UCSD-AML1 (cell line): ENCODE data around the gene CHP2.
"Not testable (repeated sequence)": the region's sequence is repeated elsewhere in the genome, so short reads cannot be mapped to it uniquely, and the experiment has no call there.

Source experiments
- DNase-seq: peaks from one replicate; lab custom pipeline; 2025; ENCODE audit not compliant: unreplicated experiment; lab: John Stamatoyannopoulos, UW

The CHP2 gene

DNA sequence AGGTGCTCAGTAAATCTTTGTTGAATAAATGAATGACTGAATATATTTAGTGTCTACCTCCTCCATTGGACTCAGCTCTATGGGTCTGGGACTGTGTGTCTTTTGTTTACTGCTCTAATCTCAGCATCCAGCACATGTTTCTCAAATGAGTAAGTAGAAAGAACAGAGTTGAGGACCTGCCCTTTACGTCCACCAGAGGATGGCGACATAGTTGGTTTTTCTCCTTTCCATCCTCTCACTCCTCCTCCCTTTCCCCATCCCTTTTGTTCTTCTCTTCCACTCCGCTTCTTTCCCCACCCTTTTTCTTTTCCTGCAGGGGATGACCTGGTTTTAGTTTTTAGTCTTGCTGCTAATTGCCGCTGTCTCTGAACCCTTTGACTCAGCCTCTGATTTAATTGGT is 12.1 kb upstream of the CHP2 start:
- no peak for DNase-seq

DNA sequence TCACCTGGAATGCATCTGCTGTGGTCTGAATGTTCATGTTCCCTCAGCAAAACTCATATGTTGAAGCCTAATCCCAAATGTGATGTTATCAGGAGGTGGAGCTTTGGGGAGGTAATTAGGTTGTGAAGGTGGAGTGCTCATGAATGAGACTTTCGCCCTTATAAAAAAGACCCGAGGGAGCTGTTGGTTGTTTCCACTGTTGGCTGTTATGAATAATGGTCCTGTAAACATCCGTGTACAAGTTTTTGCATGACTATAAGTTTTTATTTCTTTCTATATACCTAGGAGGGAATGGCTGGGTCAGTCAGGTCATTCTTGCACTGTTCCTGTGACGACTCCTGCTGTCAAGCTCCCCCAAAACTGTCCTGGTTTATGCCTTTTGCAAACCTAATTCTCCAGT is 9.6 kb upstream of the CHP2 start:
- no peak for DNase-seq

DNA sequence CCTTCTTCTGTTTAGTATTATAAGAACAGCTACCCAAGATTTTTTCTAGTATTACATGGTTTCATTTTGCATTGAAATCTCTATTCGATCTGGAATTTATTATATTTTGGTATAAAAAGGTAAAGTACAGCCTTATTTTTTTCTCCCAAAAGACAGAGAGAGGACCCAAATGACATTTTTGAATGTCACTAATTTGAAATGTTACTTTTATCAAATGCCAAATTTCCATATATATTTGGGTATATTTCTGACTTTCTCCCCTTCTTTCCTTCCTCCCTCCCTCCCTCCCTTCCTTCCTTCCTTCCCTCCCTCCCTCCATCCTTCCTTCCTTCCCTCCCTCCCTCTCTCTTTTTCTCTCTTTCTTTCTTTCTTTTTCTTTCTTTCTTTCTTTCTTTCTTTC is 6.2 kb upstream of the CHP2 start:
- DNase-seq, result no peak

DNA sequence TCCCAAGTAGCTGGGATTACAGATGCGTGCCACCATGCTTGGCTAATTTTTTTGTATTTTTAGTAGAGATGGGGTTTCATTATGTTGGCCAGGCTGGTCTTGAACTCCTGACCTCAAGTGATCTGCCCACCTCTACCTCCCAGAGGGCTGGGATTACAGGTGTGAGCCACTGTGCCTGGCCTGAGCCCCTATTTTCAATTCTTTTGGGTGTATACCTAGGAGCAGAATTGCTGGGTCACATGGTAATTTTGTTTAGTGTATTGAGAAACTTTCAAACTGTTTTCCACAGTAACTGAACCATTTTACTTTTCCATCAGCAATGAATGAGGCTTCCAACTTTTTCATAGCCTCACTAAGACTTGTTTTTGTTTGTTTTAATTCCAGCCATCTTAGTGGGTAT is 3.8 kb upstream of the CHP2 start:
- not testable (repeated sequence) for DNase-seq

DNA sequence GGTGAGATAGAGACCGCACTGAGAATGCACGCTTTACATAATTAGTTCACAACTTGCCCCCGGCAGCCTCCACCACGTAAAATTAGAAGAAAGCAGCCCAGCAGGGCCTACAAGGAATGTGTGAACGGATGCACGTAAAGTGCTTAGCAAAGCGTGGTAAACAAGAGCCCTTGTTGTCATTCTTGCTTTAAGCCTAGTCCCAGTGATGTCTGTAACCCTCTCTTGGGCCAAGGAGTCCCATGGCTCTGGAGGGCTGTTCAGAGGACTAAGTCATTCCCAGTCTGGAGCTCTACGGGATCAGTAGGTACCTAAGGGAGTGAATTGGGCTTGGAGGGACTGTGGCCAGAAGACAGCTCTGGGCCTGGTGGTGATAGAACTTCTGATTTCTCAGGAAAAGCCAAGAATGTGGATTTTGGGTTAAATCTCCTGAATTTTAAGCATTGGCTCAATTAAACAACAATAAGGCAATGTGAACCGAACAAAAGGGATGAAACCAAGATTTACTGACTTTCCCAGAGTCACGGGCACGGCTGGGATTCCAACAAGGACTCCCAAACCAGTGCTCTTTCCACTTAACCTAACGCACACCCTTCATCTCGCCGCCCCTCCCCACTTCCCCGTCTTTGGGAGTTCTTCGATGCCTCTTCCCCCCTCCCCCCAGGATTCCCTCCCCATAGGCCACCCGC is 775 bp upstream of the CHP2 start:
- no peak for DNase-seq

GRCh38 chr16:23755484-23755809 is 621 bp downstream of the CHP2 start:
- no peak for DNase-seq

DNA sequence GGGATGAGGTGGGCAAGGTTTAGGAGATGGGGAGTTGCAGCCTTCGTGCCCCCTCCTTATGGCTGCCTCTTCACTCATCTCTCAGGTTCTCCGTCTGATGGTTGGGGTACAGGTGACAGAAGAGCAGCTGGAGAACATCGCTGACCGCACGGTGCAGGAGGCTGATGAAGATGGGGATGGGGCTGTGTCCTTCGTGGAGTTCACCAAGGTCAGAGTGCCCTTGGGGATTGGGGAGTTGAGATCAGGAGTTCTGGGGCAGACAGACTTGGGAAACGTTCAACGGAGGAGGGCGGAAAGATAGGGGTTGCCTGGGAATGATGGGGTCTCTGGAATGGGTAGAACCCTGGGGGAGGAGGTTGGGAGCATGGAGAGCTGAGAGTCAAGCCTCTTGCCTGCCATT is 2.3 kb downstream of the CHP2 start:
- DNase-seq, result no peak

- DNase-seq, result no peak
Measured at GRCh38 chr16:23757937-23758619, 3.3 kb downstream of the CHP2 start.

DNA sequence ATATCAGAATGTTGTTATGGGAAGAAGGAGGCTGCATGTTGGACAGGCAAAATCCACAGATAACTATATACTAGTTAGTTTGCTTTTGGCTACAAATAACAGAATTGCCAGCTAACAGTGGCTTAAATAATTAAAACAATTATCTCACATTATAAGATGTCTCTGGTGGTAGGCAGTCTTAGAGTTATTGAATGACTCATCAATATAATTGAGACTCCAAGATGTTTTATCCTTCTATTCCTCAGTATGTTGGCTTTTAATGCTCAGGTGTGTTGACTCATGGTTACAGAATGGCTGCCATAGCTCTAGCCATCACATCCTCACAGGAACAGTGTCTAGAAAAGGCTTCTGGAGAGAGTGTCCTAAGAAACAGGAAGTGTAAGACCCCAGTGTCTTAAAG is 11.1 kb downstream of the CHP2 start:
- no peak for DNase-seq

DNA sequence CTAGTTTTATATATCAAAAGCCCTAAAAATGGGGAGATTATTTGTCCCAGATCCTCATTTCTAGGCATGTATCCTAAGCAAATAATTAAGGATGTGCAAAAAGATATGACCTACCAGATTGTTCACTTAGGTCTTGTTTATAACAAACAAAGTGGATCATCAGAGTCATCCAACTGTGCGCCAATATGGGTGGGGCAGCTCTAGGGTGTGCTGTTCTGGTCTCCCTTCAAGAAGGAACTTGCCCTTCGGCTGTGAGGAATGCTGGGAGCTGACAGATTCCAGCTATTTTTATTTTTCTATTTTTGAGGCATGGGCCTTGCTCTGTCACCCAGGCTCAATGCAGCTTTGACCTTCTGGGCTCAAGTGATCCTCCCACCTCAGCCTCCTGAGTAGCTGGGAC is 13.8 kb downstream of the CHP2 start:
- DNase-seq, result no peak

GRCh38 chr16:23771027-23771426 is 16.2 kb downstream of the CHP2 start:
- DNase-seq, result no peak

DNA sequence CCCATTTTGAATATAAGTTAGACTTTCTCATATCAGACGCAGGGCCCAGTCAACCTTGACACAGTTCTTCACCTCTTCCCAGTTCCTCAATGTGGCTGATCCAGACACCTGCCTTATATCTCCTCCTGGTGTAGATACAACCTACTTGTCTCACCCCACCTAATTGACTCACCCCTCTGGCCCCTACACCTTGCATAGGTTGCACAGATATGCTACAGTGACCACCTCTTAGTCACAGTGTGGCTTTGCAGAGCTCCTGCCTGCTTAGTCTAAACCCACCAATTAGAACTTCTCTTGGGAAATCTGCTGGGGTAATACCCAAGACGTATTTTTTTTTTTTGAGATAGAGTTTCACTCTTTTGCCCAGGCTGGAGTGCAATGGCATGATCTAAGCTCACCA is 16.8 kb downstream of the CHP2 start:
- DNase-seq, result no peak

- DNase-seq, result no peak
Measured at GRCh38 chr16:23773339-23773738, 18.5 kb downstream of the CHP2 start.

DNA sequence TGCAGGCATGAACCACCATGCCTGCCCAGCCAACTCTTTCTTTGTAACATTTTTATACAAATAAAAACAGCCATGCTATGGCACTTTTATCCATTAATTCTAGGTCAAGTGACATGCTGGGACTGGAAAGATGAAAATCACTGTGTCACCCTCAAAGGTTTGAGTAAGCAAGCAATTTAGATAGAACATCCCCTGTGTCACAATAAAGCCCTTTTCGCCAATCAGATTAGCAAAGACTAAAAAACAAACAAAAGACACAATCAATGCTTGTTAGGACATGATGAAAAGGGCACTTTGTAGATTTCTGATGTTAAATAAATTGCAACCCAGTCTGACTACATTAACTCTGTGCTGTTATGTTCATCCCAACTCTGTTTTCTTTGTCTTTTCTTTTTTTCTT is 26.4 kb downstream of the CHP2 start:
- no peak for DNase-seq

DNA sequence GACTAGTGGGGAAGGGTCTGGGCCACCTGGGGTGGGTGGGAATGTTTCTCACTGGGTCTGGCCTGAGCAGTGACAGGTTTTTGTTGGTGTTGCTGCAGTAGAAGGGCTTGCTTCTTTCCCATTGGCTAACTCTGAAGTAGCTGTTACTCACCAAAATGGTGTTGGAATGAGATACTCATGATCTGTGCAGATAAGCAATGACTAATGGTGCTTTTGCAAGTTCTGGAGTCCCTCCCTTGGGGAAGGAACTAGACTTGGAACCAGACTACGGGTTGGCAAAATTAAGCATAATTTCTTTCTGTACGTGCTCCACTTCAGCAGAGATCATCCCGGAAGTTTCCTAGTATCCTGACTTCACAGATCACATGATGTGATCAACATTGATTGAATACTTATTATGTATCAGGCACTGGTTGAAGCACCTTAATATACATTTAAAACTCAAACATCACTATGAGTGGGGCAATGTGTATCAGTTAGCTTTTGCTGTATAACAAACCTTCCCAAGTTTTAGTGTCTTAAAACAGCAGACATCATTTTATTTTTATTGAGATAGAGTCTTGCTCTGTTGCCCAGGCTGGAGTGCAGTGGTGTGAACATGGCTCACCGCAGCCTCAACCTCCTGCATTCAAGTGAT is 30.1 kb downstream of the CHP2 start:
- no peak for DNase-seq

GRCh38 chr16:23785842-23786241 is 31.0 kb downstream of the CHP2 start:
- no peak for DNase-seq

DNA sequence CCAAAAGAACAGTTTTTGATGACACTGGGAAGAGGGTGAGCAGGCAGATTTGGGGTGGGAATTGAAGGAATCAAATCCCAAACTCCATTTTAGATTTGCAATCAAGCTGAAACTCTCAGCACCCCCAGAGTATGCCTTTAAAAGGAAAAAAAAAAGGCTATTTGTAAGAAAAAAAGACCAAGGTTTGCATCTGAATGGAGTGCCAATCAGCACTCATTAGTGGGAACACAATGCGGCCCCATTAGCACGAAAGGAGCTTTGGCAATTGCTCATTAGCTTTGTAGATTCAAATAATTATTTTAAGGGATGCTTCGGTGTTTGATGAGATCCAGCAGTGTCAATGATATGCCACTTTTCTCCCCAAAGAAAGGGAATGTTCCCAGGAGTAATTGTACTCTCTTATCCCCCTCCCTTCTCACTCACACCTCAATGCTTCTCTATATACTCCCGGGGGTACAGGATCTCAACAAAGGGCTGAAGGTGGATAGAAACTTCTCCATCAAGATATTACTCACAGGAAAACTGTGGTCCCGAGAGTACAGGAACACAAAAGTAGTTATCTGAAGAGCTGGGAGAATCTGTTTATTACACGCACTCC is 32.2 kb downstream of the CHP2 start:
- no peak for DNase-seq

DNA sequence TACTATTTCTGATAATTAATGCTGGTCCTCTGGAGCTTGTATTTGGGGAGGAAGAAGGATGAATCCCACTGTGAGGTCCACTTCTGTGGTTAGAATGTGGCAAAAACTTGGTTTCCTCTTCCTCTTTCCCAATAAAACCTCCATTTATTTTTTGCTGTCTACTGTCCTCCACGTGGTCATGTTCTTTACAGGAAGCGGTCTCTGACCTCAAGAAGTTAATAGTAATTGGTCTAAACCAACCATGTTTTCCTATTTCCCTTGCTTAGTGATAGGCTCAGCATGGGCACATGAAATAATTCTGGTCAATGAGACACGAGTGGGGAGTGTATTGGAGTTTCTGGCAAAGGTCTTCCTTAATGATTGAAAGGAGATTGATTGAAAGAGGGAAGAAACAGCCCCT is 33.9 kb downstream of the CHP2 start:
- no peak for DNase-seq

GRCh38 chr16:23795378-23795777 is 40.6 kb downstream of the CHP2 start:
- no peak for DNase-seq

- DNase-seq, result no peak
Measured at GRCh38 chr16:23796941-23797340, 42.1 kb downstream of the CHP2 start.

DNA sequence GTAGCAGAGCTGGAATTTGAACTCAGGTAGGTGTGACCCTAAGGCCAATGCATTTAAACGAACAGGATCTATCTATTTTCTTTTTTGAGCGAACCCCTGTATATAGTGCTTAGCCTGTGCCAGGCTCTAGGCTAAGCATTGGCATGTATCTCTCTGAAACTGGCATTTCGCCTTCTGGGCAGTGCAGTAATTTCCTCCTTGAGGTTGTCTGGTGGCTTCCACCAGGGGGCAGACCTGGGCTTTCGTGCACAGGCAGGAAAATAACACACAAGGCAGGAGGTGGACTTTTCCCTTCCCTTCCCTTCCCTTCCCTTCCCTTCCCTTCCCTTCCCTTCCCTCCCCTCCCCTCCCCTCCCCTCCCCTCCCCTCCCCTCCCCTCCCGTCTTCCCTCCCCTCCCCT is 46.6 kb downstream of the CHP2 start:
- peak; percentile 70 for DNase-seq

- DNase-seq, result no peak
Measured at GRCh38 chr16:23802776-23803175, 48.0 kb downstream of the CHP2 start.
